ENCODE measurements around the gene CELF5. TPM values are rescaled to one million over a fixed set of nuclear protein-coding genes. Genes with fewer than 3 reads are reported as not detected.

The CELF5 gene
- total and polyA plus RNA-seq, 7 donors: under 0.01 to 1.1 (median 0.37) TPM; not detected in 1

GRCh38 chr19:3207461-3208242 is 16.8 kb upstream of the CELF5 start:
- H3K27ac ChIP-seq: no peak overlapping the region
- H3K36me3 ChIP-seq: peaks cover 0 to 48% (median 26%) of the 10 kb centered on the region in 4 donors
- no peak overlapping the region for H3K4me3 ChIP-seq
- H3K27me3 ChIP-seq: no peaks in the 10 kb centered on the region
- no peaks in the 10 kb centered on the region for H3K9me3 ChIP-seq
- TF ChIP-seq POLR2AphosphoS5 (IDR thresholded peaks at IDR 0.05) (no peak), CTCF (IDR thresholded peaks at IDR 0.05) (no peak), POLR2A (IDR thresholded peaks at IDR 0.05) (no peak), EP300 (IDR thresholded peaks at IDR 0.05) (no peak)
- 88 to 93% methylated on average over 43 of the region's 43 CpGs for WGBS, 2 donors
- DNase-seq: no peak
- no peaks in the 10 kb centered on the region for H3K4me1 ChIP-seq
- intact Hi-C loops (cut with DNase I): no loop called here

GRCh38 chr19:3208317-3209207 is 15.9 kb upstream of the CELF5 start:
- Histone ChIP-seq H3K36me3 (peaks cover 0 to 46% (median 25%) of the 10 kb centered on the region in 4 donors), H3K27me3 (no peaks in the 10 kb centered on the region), H3K4me1 (no peaks in the 10 kb centered on the region), H3K4me3 (no peak overlapping the region), H3K27ac (no peak overlapping the region), H3K9me3 (no peaks in the 10 kb centered on the region)
- intact Hi-C loops (cut with DNase I): no loop called here
- TF ChIP-seq POLR2AphosphoS5 (IDR thresholded peaks at IDR 0.05) (no peak), CTCF (IDR thresholded peaks at IDR 0.05) (no peak), EP300 (IDR thresholded peaks at IDR 0.05) (no peak), POLR2A (IDR thresholded peaks at IDR 0.05) (no peak)
- WGBS, 2 donors: 88 to 92% methylated on average over 33 of the region's 33 CpGs
- DNase-seq: no peak

GRCh38 chr19:3210347-3211017 is 14.0 kb upstream of the CELF5 start:
- intact Hi-C loops (cut with DNase I): no loop called here
- no peaks in the 10 kb centered on the region for H3K27me3 ChIP-seq
- 34 to 46% methylated on average over 20 of the region's 20 CpGs for WGBS, 2 donors
- H3K4me1 ChIP-seq: no peaks in the 10 kb centered on the region
- TF ChIP-seq CTCF (IDR thresholded peaks at IDR 0.05) (peak in 3 of 4 experiments; percentile 20 to 47 (median 23)), EP300 (IDR thresholded peaks at IDR 0.05) (no peak)
- no peak overlapping the region for H3K4me3 ChIP-seq
- DNase-seq: no peak
- H3K9me3 ChIP-seq: no peaks in the 10 kb centered on the region
- peaks cover 0 to 29% (median 17%) of the 10 kb centered on the region in 4 donors for H3K36me3 ChIP-seq
- H3K27ac ChIP-seq: no peak overlapping the region

- no peak for TF ChIP-seq EP300 (IDR thresholded peaks at IDR 0.05)
- TF ChIP-seq POLR2A (IDR thresholded peaks at IDR 0.05): no peak
- no peak for TF ChIP-seq POLR2AphosphoS5 (IDR thresholded peaks at IDR 0.05)
- TF ChIP-seq CTCF (IDR thresholded peaks at IDR 0.05): no peak
- Histone ChIP-seq H3K9me3 (no peaks in the 10 kb centered on the region), H3K36me3 (peaks cover 0 to 22% (median 14%) of the 10 kb centered on the region in 4 donors), H3K4me3 (no peak overlapping the region), H3K4me1 (no peaks in the 10 kb centered on the region), H3K27me3 (no peaks in the 10 kb centered on the region), H3K27ac (no peak overlapping the region)
- intact Hi-C loops (cut with DNase I): no loop called here
- WGBS, 2 donors: 62 to 66% methylated on average over 12 of the region's 12 CpGs
- no peak for DNase-seq
These were observed 13.3 kb upstream of the CELF5 start for GRCh38 chr19:3211191-3211590.

Measured in sigmoid colon (tissue), 7 donors.